DND-41 (cell line): ENCODE results near the gene TOP3B.

Experiments
- ATAC-seq: fragments of 200-7000 bp; cut with Tn5 transposase; 3 replicates; pipeline ENCODE4 v1.9.1; 2021; ENCODE audit warnings: low read depth; ENCODE audit not compliant: insufficient read depth
- DNase-seq: peaks from one replicate; pipeline ENCODE4 v3.0.0-alpha.2; 2020
- H2AFZ ChIP-seq: 2 replicates; pipeline ENCODE4 v1.6.0; 2012; ENCODE audit warnings: low read depth, low read length
- H3K27ac ChIP-seq: 2 replicates; pipeline ENCODE4 v1.5.1; 2012; ENCODE audit warnings: low read length, inconsistent platforms
- H3K27me3 ChIP-seq: fragments of 200-600 bp; sonication (generic); 2 replicates; pipeline ENCODE4 v1.6.0; 2012; ENCODE audit warnings: low read length, mild to moderate bottlenecking, inconsistent platforms; ENCODE audit not compliant: insufficient read depth, poor library complexity
- H3K36me3 ChIP-seq: 2 replicates; pipeline ENCODE4 v1.5.1; 2012; ENCODE audit warnings: low read length, inconsistent platforms; ENCODE audit not compliant: insufficient read depth
- H3K4me1 ChIP-seq: 2 replicates; pipeline ENCODE4 v1.5.1; 2012; ENCODE audit warnings: mild to moderate bottlenecking, low read length; ENCODE audit not compliant: insufficient read depth
- H3K4me2 ChIP-seq: 2 replicates; pipeline ENCODE4 v1.6.0; 2012; ENCODE audit warnings: mild to moderate bottlenecking, moderate library complexity, low read length, inconsistent platforms; ENCODE audit not compliant: insufficient read depth
- H3K4me3 ChIP-seq, 2 experiments: fragments of 200-600 bp in 1 of 2; shearing (Covaris generic) in 1 of 2; 2 replicates each; pipeline ENCODE4 v1.5.1; 2012 to 2016; ENCODE audit warnings: inconsistent platforms in 2 of 2, low read length in 2 of 2, mild to moderate bottlenecking in 2 of 2, low read depth in 1 of 2, moderate library complexity in 1 of 2
- H3K79me2 ChIP-seq: 2 replicates; pipeline ENCODE4 v1.6.0; 2012; ENCODE audit warnings: low read length, inconsistent platforms; ENCODE audit not compliant: insufficient read depth
- H3K9ac ChIP-seq: 2 replicates; pipeline ENCODE4 v1.6.0; 2012; ENCODE audit warnings: low read depth, mild to moderate bottlenecking, inconsistent platforms, low read length, moderate library complexity
- H3K9me3 ChIP-seq: 2 replicates; pipeline ENCODE4 v1.5.1; 2012; ENCODE audit warnings: low read length, moderate library complexity, mild to moderate bottlenecking, inconsistent platforms; ENCODE audit not compliant: insufficient read depth, severe bottlenecking
- H4K20me1 ChIP-seq: 2 replicates; pipeline ENCODE4 v1.6.0; 2012; ENCODE audit warnings: low read length; ENCODE audit not compliant: insufficient read depth
- CTCF ChIP-seq: IDR thresholded peaks from 2 replicates; pipeline ENCODE4 v1.5.1; 2012; ENCODE audit warnings: borderline replicate concordance, low read length, moderate library complexity, mild to moderate bottlenecking; ENCODE audit not compliant: poor library complexity, severe bottlenecking; ENCODE audit errors: extremely low read depth
- EZH2 ChIP-seq: IDR thresholded peaks from 3 replicates; pipeline ENCODE4 v1.6.1; 2012; ENCODE audit warnings: borderline replicate concordance, low read depth, mild to moderate bottlenecking, moderate library complexity, low read length, inconsistent platforms; ENCODE audit not compliant: severe bottlenecking

TOP3B gene

GRCh38 chr22:21978564-21979386 lies 3.8 kb downstream of the TOP3B start:
- no peak overlapping the region for H3K9ac ChIP-seq
- no peak for TF ChIP-seq EZH2
- no peak for TF ChIP-seq CTCF
- peaks cover 54% of the 10 kb centered on the region for H3K79me2 ChIP-seq
- ATAC-seq = no peak
- no peak for DNase-seq
- H3K27me3 ChIP-seq = no peaks in the 10 kb centered on the region
- no peaks in the 10 kb centered on the region for H3K9me3 ChIP-seq
- H3K36me3 ChIP-seq = peaks cover 33% of the 10 kb centered on the region
- H3K4me2 ChIP-seq = no peak overlapping the region
- no peak overlapping the region for H3K4me3 ChIP-seq
- peaks cover 22% of the 10 kb centered on the region for H3K4me1 ChIP-seq
- no peak overlapping the region for H2AFZ ChIP-seq
- H4K20me1 ChIP-seq = peaks cover 20% of the 10 kb centered on the region
- no peak overlapping the region for H3K27ac ChIP-seq

- H3K36me3 ChIP-seq = peaks cover 40% of the 10 kb centered on the region
- no peaks in the 10 kb centered on the region for H3K9me3 ChIP-seq
- no peaks in the 10 kb centered on the region for H3K27me3 ChIP-seq
- H3K4me2 ChIP-seq = no peak overlapping the region
- peaks cover 53% of the 10 kb centered on the region for H3K79me2 ChIP-seq
- H3K27ac ChIP-seq = no peak overlapping the region
- ATAC-seq (no peak), DNase-seq (no peak)
- peaks cover 22% of the 10 kb centered on the region for H3K4me1 ChIP-seq
- H2AFZ ChIP-seq = no peak overlapping the region
- no peak overlapping the region for H3K9ac ChIP-seq
- no peak overlapping the region for H3K4me3 ChIP-seq
- peaks cover 20% of the 10 kb centered on the region for H4K20me1 ChIP-seq
- TF ChIP-seq CTCF (no peak), EZH2 (no peak)
These were observed 4.8 kb downstream of the TOP3B start for GRCh38 chr22:21977814-21978213.

GRCh38 chr22:21975854-21976345 lies 6.7 kb downstream of the TOP3B start:
- H2AFZ ChIP-seq = no peak overlapping the region
- TF ChIP-seq EZH2 (no peak), CTCF (no peak)
- H3K4me3 ChIP-seq = no peak overlapping the region
- peaks cover 60% of the 10 kb centered on the region for H3K36me3 ChIP-seq
- DNase-seq (no peak), ATAC-seq (no peak)
- H3K27ac ChIP-seq = no peak overlapping the region
- no peak overlapping the region for H3K9ac ChIP-seq
- H3K9me3 ChIP-seq = no peaks in the 10 kb centered on the region
- H3K4me2 ChIP-seq = no peak overlapping the region
- peaks cover 10% of the 10 kb centered on the region for H3K4me1 ChIP-seq
- H3K27me3 ChIP-seq = no peaks in the 10 kb centered on the region
- H4K20me1 ChIP-seq = peaks cover 20% of the 10 kb centered on the region
- peaks cover 34% of the 10 kb centered on the region for H3K79me2 ChIP-seq
